Ureter (tissue), 1 donor: Measurements from ENCODE around the gene TFB1M. TPM values are rescaled to one million over a fixed set of nuclear protein-coding genes. Genes with fewer than 3 reads are reported as not detected.

Experiments used
- DNase-seq: peaks from one replicate; pipeline ENCODE4 v3.0.0-alpha.2; 2020; ENCODE audit warnings: low spot score
- total RNA-seq: library from RNA; stranded (reverse); gene quantifications from one replicate; pipeline ENCODE4 v1.2.4, GENCODE V29; 2023
- donor health status: DM: yes; HTN: yes; CAD: no.

TFB1M gene
- total RNA-seq, 1 donor from 2014 or later, result 36.7 TPM

- DNase-seq, result no peak
Observed at GRCh38 chr6:155207223-155207622, 107.1 kb downstream of the TFB1M start.

Other genes starting within 250 kb of the TFB1M start
- gene CLDN20, start 50.5 kb downstream of the TFB1M start, total RNA-seq, result not detected
- gene NOX3, start 141.4 kb upstream of the TFB1M start, total RNA-seq, result not detected